Esophagus squamous epithelium (tissue), 5 donors: ENCODE data around the gene RSPH1. TPM values are rescaled to one million over a fixed set of nuclear protein-coding genes. Genes with fewer than 3 reads are reported as not detected.

Experiments
- DNase-seq: peaks from one replicate; lab custom pipeline; 2025; lab: John Stamatoyannopoulos, UW
- H3K27ac ChIP-seq, 4 donors: fragments of 200-600 bp; sonication (generic); one replicate each; pipeline ENCODE4 v1.5.1; 2016 to 2019; ENCODE audit warnings: mild to moderate bottlenecking in 1 of 4
- H3K27me3 ChIP-seq, 4 donors: fragments of 200-600 bp; sonication (generic); 1 replicate in 3 of 4; 2 replicates in 1 of 4; pipeline versions ENCODE4 v1.5.1 to v1.6.0; 2017 to 2021; ENCODE audit warnings: antibody characterized with exemption in 1 of 4
- H3K36me3 ChIP-seq, 3 donors: fragments of 200-600 bp; sonication (generic); one replicate each; pipeline ENCODE4 v1.5.1; 2016 to 2019
- H3K4me1 ChIP-seq, 3 donors: fragments of 200-600 bp; sonication (generic); one replicate each; pipeline ENCODE4 v1.5.1; 2017 to 2019
- H3K4me3 ChIP-seq, 4 donors: fragments of 200-600 bp; sonication (generic); 1 replicate in 3 of 4; 2 replicates in 1 of 4; pipeline ENCODE4 v1.5.1; 2016 to 2019; ENCODE audit warnings: mild to moderate bottlenecking in 2 of 4, moderate library complexity in 1 of 4
- H3K9me3 ChIP-seq, 3 donors: fragments of 200-600 bp; sonication (generic); one replicate each; pipeline ENCODE4 v1.5.1; 2016 to 2019
- CTCF ChIP-seq, 6 experiments: fragments of 450-650 bp in 4 of 6; fragments of 200-600 bp in 2 of 6; sonication (generic) in 2 of 6; IDR thresholded peaks; one replicate each; pipeline ENCODE4 v1.5.1; 2016 to 2019; ENCODE audit warnings: antibody characterized with exemption in 6 of 6, mild to moderate bottlenecking in 4 of 6, moderate library complexity in 4 of 6
- POLR2A ChIP-seq, 4 donors: fragments of 450-650 bp; IDR thresholded peaks; one replicate each; pipeline ENCODE4 v1.6.1; 2017; ENCODE audit warnings: antibody characterized with exemption in 4 of 4, mild to moderate bottlenecking in 4 of 4, moderate library complexity in 3 of 4
- WGBS, 2 donors: methylation state at CpG; one replicate each; pipeline ENCODE4 v1.1.5; 2018; 5-methylcytosine and 5-hydroxymethylcytosine counted together
- intact Hi-C: fragments of 100-400 bp; cut with DNase I; formaldehyde crosslinking; loops from one replicate; pipeline ENCODE4 v1.15.0; 2022
- total RNA-seq, 4 donors: library from RNA; depleted of rRNA; stranded (reverse); fragments of >200 nt; gene quantifications; one replicate each; pipeline ENCODE4 v1.1.0, GENCODE V29; 2016
- donor health status: DM: yes; HTN: yes; CAD: no.

Gene RSPH1
- total RNA-seq, 4 donors from 2014 or later: 0.19 TPM; not detected in 3

- intact Hi-C loops: loop anchor here (10.0 kb wide), 1 partner anchor 285 kb away; no protein-coding TSS in a partner anchor
- DNase-seq: no peak
- no peak for TF ChIP-seq POLR2A (IDR thresholded peaks at IDR 0.05)
- no peak for TF ChIP-seq CTCF (IDR thresholded peaks at IDR 0.05)
- Histone ChIP-seq H3K4me3 (no peak overlapping the region), H3K36me3 (no peaks in the 10 kb centered on the region), H3K4me1 (no peaks in the 10 kb centered on the region), H3K9me3 (no peaks in the 10 kb centered on the region), H3K27me3 (peaks cover 0 to 39% (median 0%) of the 10 kb centered on the region in 4 donors), H3K27ac (no peak overlapping the region)
- 76 to 81% methylated on average over 9 to 12 of the region's 12 CpGs for WGBS, 2 donors
Measured at GRCh38 chr21:42440187-42440792, 55.7 kb downstream of the RSPH1 start.

- 64 to 68% methylated on average over 16 to 17 of the region's 17 CpGs for WGBS, 2 donors
- Histone ChIP-seq H3K27ac (no peak overlapping the region), H3K36me3 (no peaks in the 10 kb centered on the region), H3K4me1 (no peaks in the 10 kb centered on the region), H3K9me3 (no peaks in the 10 kb centered on the region), H3K27me3 (peaks cover 0 to 42% (median 0%) of the 10 kb centered on the region in 4 donors), H3K4me3 (no peak overlapping the region)
- no peak for DNase-seq
- intact Hi-C loops: loop anchor here (10.0 kb wide), 1 partner anchor 285 kb away; no protein-coding TSS in a partner anchor
- TF ChIP-seq POLR2A (IDR thresholded peaks at IDR 0.05): no peak
- TF ChIP-seq CTCF (IDR thresholded peaks at IDR 0.05): no peak
Measured at GRCh38 chr21:42439284-42440186, 56.5 kb downstream of the RSPH1 start.

GRCh38 chr21:42438316-42439205 lies 57.5 kb downstream of the RSPH1 start:
- WGBS, 2 donors: 82 to 87% methylated on average over 21 to 25 of the region's 25 CpGs
- no peak overlapping the region for H3K27ac ChIP-seq
- no peaks in the 10 kb centered on the region for H3K9me3 ChIP-seq
- no peaks in the 10 kb centered on the region for H3K4me1 ChIP-seq
- intact Hi-C loops: no loop called here
- no peaks in the 10 kb centered on the region for H3K36me3 ChIP-seq
- no peak for DNase-seq
- H3K27me3 ChIP-seq: peaks cover 0 to 49% (median 0%) of the 10 kb centered on the region in 4 donors
- TF ChIP-seq POLR2A (IDR thresholded peaks at IDR 0.05) (no peak), CTCF (IDR thresholded peaks at IDR 0.05) (no peak)
- H3K4me3 ChIP-seq: no peak overlapping the region

- intact Hi-C loops: no loop called here
- no peaks in the 10 kb centered on the region for H3K4me1 ChIP-seq
- WGBS, 2 donors: 39 to 43% methylated on average over 5 to 7 of the region's 8 CpGs
- H3K4me3 ChIP-seq: no peak overlapping the region
- H3K27ac ChIP-seq: no peak overlapping the region
- TF ChIP-seq POLR2A (IDR thresholded peaks at IDR 0.05) (no peak), CTCF (IDR thresholded peaks at IDR 0.05) (no peak)
- DNase-seq: no peak
- no peaks in the 10 kb centered on the region for H3K36me3 ChIP-seq
- peaks cover 0 to 2% (median 0%) of the 10 kb centered on the region in 3 donors for H3K9me3 ChIP-seq
- H3K27me3 ChIP-seq: peaks cover 0 to 56% (median 0%) of the 10 kb centered on the region in 4 donors
Measured at GRCh38 chr21:42437786-42438185, 58.2 kb downstream of the RSPH1 start.
